ENCODE measurements around the gene ZNF365.

Gene ZNF365

DNA sequence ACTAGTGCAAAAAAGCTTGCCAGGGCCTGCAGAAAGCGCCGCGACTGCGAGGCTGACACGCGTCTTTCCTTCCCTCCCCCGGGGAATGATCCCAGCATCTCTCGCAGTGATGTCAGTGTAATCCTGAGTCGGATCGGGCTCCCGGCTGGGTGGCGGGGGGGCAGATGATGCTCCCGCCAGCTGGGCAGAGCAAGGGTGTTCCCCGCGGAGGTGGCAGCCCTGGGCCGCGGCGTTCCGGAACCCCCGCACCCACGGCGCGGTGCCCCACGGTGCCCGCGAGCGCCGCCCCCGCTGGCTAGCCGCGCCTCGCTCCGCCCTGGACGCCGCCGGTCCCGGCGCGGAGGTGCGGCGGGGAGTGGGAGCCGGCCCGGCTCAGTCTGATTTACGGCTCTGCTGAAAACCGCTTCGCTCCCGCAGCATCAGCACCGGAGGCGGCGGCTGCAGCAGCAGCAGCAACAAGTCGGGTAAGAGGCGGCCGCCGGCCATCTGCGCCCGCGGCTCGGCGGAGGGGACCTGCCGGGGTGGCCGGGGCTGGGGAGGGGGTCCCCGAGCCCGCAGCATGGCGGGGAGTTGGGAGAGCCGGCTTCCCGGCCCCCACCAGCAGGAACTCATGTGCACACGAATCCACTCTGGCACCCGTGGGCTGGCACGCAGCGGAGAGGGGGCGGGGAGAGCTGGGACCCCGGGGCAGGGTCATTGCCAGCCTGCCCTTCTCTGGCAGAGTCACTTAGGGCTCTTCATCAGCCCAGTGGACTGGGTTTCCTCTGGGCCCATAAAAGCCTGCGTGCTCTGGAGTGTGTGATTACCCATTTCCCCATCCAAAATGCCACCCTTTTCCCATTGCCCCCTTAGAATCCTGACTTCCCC lies at the start of gene ZNF365:
Gene ZNF365 (plus strand): TSS at position 375 of the 867 bp plus-strand sequence. CDS start 1,825 bp downstream, outside the sequence.
- TF ChIP-seq POLR2A (IDR thresholded peaks at IDR 0.05; ENCODE audit: low read length) (no peak), GATA1 (IDR thresholded peaks at IDR 0.05; ENCODE audit: low read depth, low read length) (no peak)
- no peak for DNase-seq

DNA sequence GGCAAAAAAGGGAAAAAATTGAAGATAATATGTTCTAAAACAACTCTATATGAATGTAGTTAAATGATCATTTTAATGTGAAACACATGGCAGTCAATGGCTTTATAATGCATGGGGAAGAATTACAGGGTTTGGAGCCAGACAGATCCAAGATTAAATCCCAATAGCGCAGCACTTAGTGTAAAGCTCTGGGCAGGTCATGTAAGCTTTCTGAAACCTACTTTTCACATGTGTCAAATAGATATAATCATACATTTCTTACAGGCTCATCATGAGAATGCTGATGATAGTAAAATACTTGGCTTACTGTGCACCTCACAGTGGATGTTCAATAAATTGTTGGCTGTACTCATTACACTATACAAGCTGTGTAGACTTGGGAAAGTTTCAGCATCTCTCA lies 48.0 kb upstream of the ZNF365 start:
- TF ChIP-seq POLR2A (IDR thresholded peaks at IDR 0.05; ENCODE audit: low read length) (no peak), GATA1 (IDR thresholded peaks at IDR 0.05; ENCODE audit: low read depth, low read length) (no peak)
- DNase-seq = no peak

DNA sequence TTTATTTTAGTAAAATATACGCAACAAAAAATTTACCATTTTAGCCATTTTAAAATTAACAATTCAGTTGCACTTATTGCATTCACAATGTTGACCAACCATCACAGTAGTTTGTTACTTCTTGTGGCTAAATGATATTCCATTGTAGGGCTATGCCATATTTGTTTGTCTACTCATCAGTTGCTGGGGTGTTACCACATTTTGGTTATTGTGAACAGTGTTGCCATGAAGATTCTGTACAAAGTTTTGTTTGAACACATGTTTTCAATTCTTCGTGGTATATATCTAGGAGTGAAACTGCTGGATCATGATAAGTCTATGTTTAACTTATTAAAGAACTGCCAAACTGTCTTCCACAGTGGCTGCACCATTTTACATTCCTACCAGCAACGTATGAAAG lies 46.3 kb upstream of the ZNF365 start:
- DNase-seq = no peak
- TF ChIP-seq GATA1 (IDR thresholded peaks at IDR 0.05; ENCODE audit: low read depth, low read length) (no peak), POLR2A (IDR thresholded peaks at IDR 0.05; ENCODE audit: low read length) (no peak)

DNA sequence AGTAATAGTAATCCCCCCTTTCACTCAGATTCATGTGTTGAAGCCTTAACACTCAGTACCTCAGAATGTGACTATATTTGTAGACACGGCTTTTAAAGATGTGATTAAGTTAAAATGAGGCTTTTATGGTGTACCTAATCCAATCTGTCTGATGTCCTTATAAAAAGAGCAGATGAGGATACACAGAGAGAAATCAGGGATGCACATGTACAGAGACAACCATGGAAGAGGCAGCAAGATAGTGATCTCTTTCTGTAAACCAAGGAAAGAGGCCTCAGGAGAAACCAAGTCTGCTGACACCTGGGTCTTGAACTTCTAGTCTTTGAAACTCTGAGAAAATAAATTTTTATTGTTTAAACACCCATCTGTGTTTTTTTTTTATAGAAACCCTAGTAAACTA lies 44.0 kb upstream of the ZNF365 start:
- DNase-seq = no peak
- TF ChIP-seq POLR2A (IDR thresholded peaks at IDR 0.05; ENCODE audit: low read length) = no peak
- TF ChIP-seq GATA1 (IDR thresholded peaks at IDR 0.05; ENCODE audit: low read depth, low read length) = no peak

GRCh38 chr10:62332406-62332805 lies 41.8 kb upstream of the ZNF365 start:
- TF ChIP-seq GATA1 (IDR thresholded peaks at IDR 0.05; ENCODE audit: low read depth, low read length) (no peak), POLR2A (IDR thresholded peaks at IDR 0.05; ENCODE audit: low read length) (no peak)
- no peak for DNase-seq

GRCh38 chr10:62333135-62333889 lies 40.9 kb upstream of the ZNF365 start:
- TF ChIP-seq GATA1 (IDR thresholded peaks at IDR 0.05; ENCODE audit: low read depth, low read length) = no peak

GRCh38 chr10:62333988-62334682 lies 40.0 kb upstream of the ZNF365 start:
- TF ChIP-seq POLR2A (IDR thresholded peaks at IDR 0.05; ENCODE audit: low read length) = no peak
- no peak for TF ChIP-seq GATA1 (IDR thresholded peaks at IDR 0.05; ENCODE audit: low read depth, low read length)
- no peak for DNase-seq

More at GRCh38 chr10:62333135-62333889, 40.9 kb upstream of the ZNF365 start:
- no peak for DNase-seq

- DNase-seq = no peak
- TF ChIP-seq POLR2A (IDR thresholded peaks at IDR 0.05; ENCODE audit: low read length) = no peak
- no peak for TF ChIP-seq GATA1 (IDR thresholded peaks at IDR 0.05; ENCODE audit: low read depth, low read length)
Observed at GRCh38 chr10:62335326-62335725, 38.8 kb upstream of the ZNF365 start.

DNA sequence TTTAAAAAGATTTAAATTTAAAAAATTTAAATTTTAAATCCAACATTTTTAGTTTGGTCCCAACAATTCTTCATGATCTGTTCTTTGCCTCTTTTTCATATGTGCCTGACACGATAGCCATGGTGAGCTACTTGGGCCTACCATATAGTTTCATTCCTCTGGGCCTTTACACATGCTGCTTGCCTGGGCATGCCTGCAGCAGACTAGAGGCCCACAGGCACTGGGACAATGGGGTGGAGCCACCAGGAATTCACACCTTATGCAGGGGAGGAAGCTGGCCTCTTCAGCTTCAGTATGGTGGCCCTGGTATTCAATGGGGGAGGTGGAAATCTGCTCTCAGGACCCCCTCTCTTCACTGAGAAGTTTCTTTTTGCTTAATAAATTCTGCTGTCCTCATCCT lies 37.8 kb upstream of the ZNF365 start:
- DNase-seq = no peak
- no peak for TF ChIP-seq POLR2A (IDR thresholded peaks at IDR 0.05; ENCODE audit: low read length)
- no peak for TF ChIP-seq GATA1 (IDR thresholded peaks at IDR 0.05; ENCODE audit: low read depth, low read length)

- no peak for TF ChIP-seq POLR2A (IDR thresholded peaks at IDR 0.05; ENCODE audit: low read length)
- no peak for TF ChIP-seq GATA1 (IDR thresholded peaks at IDR 0.05; ENCODE audit: low read depth, low read length)
- DNase-seq = no peak
Observed at GRCh38 chr10:62341419-62341818, 32.8 kb upstream of the ZNF365 start.

GRCh38 chr10:62343000-62343399 lies 31.2 kb upstream of the ZNF365 start:
- DNase-seq = no peak
- TF ChIP-seq POLR2A (IDR thresholded peaks at IDR 0.05; ENCODE audit: low read length) (no peak), GATA1 (IDR thresholded peaks at IDR 0.05; ENCODE audit: low read depth, low read length) (no peak)

GRCh38 chr10:62348029-62348428 lies 26.1 kb upstream of the ZNF365 start:
- TF ChIP-seq GATA1 (IDR thresholded peaks at IDR 0.05; ENCODE audit: low read depth, low read length) (no peak), POLR2A (IDR thresholded peaks at IDR 0.05; ENCODE audit: low read length) (no peak)
- no peak for DNase-seq

GRCh38 chr10:62352356-62352970 lies 21.7 kb upstream of the ZNF365 start:
- no peak for TF ChIP-seq GATA1 (IDR thresholded peaks at IDR 0.05; ENCODE audit: low read depth, low read length)
- no peak for TF ChIP-seq POLR2A (IDR thresholded peaks at IDR 0.05; ENCODE audit: low read length)
- no peak for DNase-seq

GRCh38 chr10:62354916-62355315 lies 19.3 kb upstream of the ZNF365 start:
- TF ChIP-seq POLR2A (IDR thresholded peaks at IDR 0.05; ENCODE audit: low read length) (no peak), GATA1 (IDR thresholded peaks at IDR 0.05; ENCODE audit: low read depth, low read length) (no peak)
- no peak for DNase-seq

All from erythroblast (primary cell).